Cardiac fibroblast (primary cell): ENCODE data around the gene RARS1.
A peak's percentile ranks its signal among the peaks of the same experiment; 100 is the strongest.

Experiments used
- DNase-seq, 2 donors: peaks; one replicate each; pipeline versions ENCODE4 v3.0.0 to v3.0.0-alpha.2; 2010; ENCODE audit warnings: low read depth in 2 of 2
- H3K4me3 ChIP-seq, 2 donors: replicated peaks in 1 of 2; 1 replicate in 1 of 2; 2 replicates in 1 of 2; pipeline ENCODE4 v1.5.1; 2011; ENCODE audit warnings: low read depth in 2 of 2, low read length in 2 of 2, mild to moderate bottlenecking in 2 of 2, moderate library complexity in 1 of 2
- TF ChIP-seq, protein P1 (sequence below): IDR thresholded peaks from one replicate; pipeline ENCODE4 v1.5.1; 2011; ENCODE audit warnings: low read depth, mild to moderate bottlenecking, low read length, inconsistent platforms

RARS1 gene

DNA sequence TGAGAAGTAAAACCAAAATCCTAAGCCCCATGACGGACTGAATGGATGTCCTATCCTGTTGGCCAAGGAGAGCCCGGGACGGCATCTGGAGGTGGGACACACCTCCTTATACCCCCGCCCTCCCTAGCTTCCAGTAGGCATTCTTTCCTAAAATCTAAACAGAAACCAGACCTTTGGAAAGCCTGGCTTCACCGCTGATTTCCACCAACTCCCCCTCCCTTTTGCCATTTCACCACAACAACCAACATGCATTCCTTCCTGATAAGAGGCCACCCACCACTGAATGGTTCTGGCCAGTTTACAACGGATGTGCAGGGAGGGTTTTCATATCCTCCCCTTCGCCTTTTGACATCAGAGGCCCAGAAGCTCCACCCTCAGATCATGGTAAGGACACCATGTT is 9.2 kb upstream of the RARS1 start:
- H3K4me3 ChIP-seq = no peak overlapping the region
- TF ChIP-seq, protein P1, sequence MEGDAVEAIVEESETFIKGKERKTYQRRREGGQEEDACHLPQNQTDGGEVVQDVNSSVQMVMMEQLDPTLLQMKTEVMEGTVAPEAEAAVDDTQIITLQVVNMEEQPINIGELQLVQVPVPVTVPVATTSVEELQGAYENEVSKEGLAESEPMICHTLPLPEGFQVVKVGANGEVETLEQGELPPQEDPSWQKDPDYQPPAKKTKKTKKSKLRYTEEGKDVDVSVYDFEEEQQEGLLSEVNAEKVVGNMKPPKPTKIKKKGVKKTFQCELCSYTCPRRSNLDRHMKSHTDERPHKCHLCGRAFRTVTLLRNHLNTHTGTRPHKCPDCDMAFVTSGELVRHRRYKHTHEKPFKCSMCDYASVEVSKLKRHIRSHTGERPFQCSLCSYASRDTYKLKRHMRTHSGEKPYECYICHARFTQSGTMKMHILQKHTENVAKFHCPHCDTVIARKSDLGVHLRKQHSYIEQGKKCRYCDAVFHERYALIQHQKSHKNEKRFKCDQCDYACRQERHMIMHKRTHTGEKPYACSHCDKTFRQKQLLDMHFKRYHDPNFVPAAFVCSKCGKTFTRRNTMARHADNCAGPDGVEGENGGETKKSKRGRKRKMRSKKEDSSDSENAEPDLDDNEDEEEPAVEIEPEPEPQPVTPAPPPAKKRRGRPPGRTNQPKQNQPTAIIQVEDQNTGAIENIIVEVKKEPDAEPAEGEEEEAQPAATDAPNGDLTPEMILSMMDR = no peak
- peak; percentile 43 to 88 for DNase-seq

DNA sequence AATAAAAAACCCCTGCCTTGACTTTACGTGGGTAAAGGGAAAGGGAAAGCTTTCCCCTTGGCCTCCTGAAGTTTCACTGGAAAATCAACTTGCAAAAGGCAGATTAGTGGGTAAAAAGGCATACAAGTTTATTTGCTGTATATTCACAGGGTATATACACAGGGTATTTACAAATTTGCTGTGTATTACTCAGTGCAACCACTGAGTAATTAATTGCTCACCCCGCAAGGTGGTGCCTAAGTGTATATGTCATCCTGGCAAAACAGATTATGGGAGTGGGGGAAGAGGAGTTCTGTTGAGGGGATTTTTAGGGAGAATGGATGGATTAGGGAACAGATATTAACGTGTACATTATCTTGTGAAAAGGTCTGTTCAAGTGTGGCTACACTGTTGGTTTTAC is 7.1 kb upstream of the RARS1 start:
- TF ChIP-seq, protein P1 = no peak
- DNase-seq = peak in 1 of 2 donors; percentile 9
- H3K4me3 ChIP-seq = no peak overlapping the region

DNA sequence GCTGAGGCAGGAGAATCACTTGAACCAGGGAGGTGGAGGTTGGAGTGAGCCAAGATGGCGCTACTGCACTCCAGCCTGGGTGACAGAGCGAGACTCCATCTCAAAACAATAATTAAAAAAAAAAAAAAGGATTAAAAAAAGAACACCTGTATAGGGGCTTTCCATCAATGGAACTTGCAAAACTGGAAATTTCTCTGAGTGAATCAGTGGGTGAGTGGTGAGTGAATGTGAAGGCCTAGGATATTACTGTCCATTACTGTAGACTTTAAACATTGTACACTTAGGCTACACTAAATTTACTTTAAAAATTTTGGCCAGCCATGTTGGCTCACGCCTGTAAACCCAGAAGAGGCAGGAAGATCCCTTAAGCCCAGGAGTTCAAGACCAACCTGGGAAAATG is 5.7 kb upstream of the RARS1 start:
- TF ChIP-seq, protein P1 = no peak
- no peak overlapping the region for H3K4me3 ChIP-seq
- no peak for DNase-seq

DNA sequence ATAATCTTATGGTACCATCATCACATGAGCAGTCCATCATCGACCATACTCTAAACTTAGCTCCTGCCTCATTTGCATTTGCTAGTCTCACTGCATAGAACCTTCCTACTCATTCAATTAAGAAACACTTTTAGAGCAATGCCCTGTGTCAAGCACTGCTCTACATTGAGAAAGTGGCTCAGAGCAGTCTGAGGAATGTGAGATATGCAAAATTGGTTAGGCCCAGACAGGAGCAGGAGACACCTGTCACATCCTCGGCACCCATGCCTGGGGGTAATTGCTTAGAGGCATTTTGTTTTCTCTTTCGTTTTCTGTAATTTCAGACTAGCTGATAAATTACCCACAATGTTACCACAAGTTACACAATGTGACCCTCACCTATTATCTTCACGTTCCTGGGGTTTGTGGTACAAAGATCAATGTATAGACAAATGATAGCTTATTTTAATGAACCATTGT is 4.9 kb upstream of the RARS1 start:
- no peak overlapping the region for H3K4me3 ChIP-seq
- TF ChIP-seq, protein P1 = no peak
- DNase-seq = no peak

DNA sequence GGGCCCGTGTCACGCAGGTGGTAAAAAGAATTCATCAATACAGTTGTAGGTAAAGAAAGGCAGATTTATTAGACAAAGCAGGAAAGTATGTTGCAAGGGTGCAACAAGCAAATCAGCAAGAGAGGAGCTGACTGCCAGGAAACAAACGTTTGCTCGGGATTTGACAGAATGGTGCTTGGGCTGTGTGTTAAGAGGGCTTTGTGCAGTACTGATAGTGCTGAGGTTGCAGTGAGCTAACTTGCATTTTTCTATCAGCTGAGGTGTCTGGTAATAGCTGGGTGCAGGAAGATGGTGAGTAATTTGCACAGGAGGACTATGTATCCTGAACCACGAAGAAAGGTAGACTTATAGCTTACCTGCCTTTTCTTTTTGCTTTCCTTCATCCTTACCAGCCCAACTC is 3.9 kb upstream of the RARS1 start:
- no peak overlapping the region for H3K4me3 ChIP-seq
- TF ChIP-seq, protein P1 = no peak
- no peak for DNase-seq

DNA sequence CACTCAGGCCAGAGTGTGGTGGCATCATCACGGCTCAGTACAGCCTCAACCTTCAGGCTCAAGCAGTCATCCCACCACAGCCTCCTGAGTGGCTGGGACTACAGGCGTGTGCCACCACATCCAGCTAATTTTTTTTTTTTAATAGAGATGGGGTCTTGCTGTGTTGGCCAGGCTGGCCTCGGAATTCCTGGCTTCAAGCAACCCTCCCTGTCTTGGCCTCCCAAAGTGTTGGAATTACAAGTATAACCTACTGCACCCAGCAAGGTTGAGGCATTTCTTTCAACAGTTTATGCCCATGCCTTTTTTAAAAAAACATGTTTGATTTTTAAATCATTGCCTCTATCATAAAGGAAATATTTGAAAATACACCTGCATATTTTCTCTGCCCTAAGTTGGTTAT is 2.8 kb downstream of the RARS1 start:
- TF ChIP-seq, protein P1 = no peak
- H3K4me3 ChIP-seq = no peak overlapping the region
- DNase-seq = no peak

DNA sequence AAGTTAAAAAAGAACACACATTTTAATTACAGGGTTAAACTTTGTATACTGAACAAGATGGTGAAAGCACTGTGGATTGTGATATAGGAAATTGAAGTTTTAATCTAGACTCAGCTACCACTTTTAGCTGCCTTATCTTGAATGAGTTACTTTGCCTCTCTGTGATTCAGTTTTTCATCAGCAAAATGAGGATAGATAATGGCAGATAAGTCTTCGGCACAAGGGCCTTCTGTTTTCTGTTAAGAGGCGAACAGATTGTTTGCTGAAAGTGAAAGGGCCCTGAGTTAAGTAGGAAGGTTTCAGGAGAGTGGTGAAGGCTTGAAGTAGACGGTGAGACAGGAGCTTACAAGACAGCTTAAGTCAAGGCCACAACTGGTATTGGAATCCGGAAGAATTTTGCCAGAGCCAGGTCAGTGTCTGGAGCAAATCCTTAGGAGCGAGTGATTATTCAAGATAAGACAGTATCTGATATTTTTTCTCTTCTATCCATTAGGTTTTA is 7.8 kb downstream of the RARS1 start:
- no peak overlapping the region for H3K4me3 ChIP-seq
- no peak for DNase-seq
- TF ChIP-seq, protein P1 = no peak
